NK-92 (cell line): ENCODE measurements around the gene ACTBL2.

Experiments
- DNase-seq: peaks from one replicate; lab custom pipeline; 2025; ENCODE audit not compliant: unreplicated experiment; lab: John Stamatoyannopoulos, UW

Gene ACTBL2

GRCh38 chr5:57450991-57451876, 31.4 kb downstream of the ACTBL2 start:
- DNase-seq: no peak

DNA sequence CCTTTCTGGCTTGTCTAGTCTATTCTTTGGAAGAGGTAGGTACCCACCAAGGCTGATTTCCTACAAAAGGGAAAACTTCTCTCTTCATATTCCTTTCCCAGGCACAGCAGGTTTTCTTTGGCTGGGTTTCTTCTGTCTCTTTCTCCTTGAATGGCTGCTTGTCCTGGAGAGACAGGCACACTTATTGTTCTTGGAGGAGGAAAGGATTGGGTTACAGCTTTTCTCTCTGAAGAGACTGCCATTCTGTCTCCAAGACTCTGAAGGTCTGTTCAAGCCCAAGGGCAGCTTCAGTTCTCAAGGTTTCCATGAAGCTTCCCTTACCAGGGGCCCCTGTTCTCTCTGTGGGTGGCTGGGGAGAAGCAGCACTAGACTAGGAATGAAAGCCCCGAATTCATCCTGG, 33.9 kb downstream of the ACTBL2 start:
- DNase-seq: no peak

GRCh38 chr5:57448287-57448686, 34.3 kb downstream of the ACTBL2 start:
- no peak for DNase-seq

- no peak for DNase-seq
Observed at GRCh38 chr5:57447658-57448057, 35.0 kb downstream of the ACTBL2 start.

- DNase-seq: no peak
Observed at GRCh38 chr5:57446966-57447365, 35.6 kb downstream of the ACTBL2 start.

GRCh38 chr5:57445705-57446037, 36.9 kb downstream of the ACTBL2 start:
- no peak for DNase-seq

GRCh38 chr5:57445006-57445704, 37.5 kb downstream of the ACTBL2 start:
- DNase-seq: no peak

DNA sequence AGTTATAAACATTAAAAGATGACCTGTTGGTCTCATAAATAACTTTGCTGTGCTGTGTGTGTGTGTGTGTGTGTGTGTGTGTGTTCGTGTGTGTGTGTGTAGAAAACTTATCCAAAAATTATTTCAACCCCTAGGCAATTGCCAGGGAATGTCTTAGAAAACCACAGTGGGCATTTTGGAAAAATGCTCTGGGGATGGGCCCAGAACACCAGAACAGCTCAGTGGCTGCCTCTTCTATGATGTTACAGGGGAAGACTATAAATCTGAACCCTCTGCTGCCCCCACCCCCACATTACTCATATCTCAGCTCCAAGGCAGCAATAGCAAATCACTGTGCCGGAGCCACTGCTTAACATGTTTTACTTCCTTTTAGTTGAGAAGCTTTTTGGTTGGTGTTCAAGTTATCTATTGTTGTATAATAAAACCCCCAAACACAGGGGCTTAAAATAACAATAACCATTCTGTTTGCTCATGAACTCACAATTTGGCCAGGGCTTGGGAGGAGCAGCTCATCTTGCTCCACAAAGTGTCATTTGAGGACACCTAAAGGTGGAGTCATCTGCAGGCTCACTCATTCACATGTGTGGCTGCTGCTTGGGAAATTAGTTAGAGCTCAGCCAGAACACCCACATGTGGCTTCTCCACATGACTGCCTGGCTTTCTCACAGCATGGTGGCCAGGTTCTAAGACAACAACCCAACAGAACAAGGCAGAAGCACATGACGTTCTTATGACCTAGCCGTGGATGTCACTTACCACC, 40.4 kb downstream of the ACTBL2 start:
- DNase-seq: no peak

DNA sequence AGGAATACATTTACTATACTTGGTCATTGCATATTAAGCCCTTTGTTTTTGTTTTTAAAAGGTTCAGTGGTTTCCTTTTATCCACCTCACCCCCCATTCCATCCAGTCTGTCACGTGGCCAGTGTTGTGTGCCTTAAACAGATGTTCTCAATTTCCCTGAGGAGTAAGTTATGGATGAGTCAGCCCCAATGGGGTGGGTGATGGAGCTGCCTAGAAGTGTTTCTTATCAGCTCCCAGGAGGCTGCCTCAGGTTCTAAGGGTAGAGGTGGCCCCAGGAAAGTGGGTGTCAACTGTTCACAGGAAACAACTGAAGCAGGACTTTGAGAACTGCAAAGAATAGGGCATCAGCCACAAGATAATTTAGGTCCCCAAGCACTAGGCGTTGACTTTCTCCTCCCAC, 41.1 kb downstream of the ACTBL2 start:
- DNase-seq: no peak

DNA sequence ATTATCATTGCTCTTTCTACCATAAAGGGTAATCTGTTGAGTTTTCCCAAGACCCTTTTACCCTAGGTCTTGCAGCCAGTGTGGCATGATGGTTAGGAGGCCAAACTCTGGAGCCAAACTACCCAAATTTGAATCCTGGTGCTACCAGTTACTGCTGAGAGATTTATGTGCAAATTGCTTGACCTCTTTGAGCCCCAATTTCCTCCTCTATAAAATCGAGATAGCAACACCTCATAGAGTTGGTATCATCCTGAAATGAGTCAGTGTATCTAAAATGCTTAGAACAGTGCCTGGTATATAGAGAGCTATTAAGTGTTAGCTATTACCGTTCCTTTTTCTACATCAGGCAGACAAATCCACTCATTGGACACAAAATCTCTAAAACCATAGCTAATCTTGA, 43.0 kb downstream of the ACTBL2 start:
- DNase-seq: no peak

DNA sequence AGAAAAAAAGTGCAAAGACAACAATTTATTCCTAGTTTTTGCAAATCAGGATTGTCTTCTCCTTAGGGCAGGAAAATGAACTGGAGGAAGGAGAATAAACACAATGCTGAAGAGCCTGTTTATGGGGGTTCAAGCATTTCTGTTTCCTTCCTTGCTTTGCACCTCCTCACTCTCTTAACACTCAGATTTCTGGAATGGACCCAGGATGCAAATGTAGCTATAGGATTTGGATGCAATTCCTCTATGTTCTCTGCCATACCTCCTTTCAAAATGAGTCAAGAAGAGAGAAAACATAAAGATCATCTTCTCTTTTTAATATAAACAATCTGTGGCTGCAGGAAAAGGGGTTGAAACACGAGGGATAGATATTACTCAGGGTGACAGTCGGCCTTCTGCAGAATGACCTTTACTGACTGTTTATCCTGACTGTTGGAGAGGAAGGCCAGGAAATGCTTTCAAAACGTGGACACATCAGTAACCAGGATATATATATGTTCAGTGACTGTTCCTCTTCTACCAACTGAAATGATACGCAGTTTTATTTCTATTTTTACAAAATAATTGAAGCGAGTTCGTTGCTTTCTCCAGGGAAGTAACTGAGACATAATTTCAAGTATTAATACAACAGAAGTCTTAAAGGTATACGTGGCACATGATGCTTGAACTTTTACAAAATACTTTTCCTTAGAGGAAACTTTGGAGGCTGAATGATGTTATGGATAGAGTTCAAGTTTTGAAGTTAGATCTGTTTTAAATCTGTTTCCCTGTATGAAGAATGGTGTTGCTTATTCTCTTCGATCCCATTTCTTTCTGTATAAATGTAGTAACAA, 44.4 kb downstream of the ACTBL2 start:
- no peak for DNase-seq

DNA sequence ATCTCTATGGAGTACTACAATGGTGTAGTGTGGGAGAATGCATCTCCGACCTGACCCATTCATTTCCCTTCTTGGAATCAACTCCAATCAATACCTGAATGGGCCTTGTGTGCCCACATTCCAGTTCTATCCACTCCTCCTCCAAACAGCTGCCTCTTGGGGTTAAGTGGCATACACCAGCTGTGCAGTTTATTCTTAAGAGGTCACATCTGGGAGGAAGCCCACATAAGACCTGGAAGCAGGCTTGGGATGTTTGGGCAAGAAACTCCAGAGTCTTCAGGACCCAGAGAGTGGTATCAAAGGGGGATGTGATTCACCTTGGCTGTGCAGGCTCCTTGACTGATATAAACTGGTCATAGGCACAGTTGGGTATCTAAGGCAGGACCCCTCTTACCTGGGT, 46.0 kb downstream of the ACTBL2 start:
- no peak for DNase-seq

- DNase-seq: no peak
Observed at GRCh38 chr5:57435701-57436134, 46.9 kb downstream of the ACTBL2 start.

- DNase-seq: no peak
Observed at GRCh38 chr5:57434683-57435082, 47.9 kb downstream of the ACTBL2 start.

DNA sequence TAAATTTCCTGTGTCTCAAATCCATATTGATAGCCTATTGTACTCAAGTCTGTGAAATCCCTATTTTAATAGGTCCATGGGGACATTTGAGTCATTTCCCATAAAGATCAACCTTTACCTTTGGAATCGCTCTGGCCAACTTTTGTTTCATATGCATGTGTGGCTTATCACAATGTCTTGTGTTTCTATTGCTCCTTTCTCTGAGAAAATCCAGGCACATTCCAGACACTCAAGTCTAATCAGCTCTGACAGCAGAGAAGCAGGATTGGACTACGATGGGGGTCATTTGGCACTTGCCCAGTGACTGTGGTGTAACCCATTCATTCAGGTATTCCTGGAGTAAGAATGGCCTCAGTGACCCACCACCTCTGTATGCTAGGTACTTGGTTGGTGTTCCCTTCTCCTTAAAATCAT, 48.4 kb downstream of the ACTBL2 start:
- no peak for DNase-seq

GRCh38 chr5:57432876-57433275, 49.7 kb downstream of the ACTBL2 start:
- DNase-seq: no peak

- DNase-seq: no peak
Observed at GRCh38 chr5:57431759-57432158, 50.9 kb downstream of the ACTBL2 start.
